Measurements from ENCODE around the gene C5orf24. TPM values are rescaled to one million over a fixed set of nuclear protein-coding genes. Genes with fewer than 3 reads are reported as not detected.
A peak's percentile ranks its signal among the peaks of the same experiment; 100 is the strongest.

Gene C5orf24
- total and polyA plus RNA-seq, 10 of the 15 experiments (the other 5 are each of a cell fraction or from before 2014, with no cell fraction given) = 5.4 to 26.8 (median 15.6) TPM

GRCh38 chr5:134904610-134905245 is 59.0 kb downstream of the C5orf24 start, which contains the start of gene PCBD2 (continued):
- TF ChIP-seq MLLT1 (IDR thresholded peaks at IDR 0.05) = no peak
- TF ChIP-seq SMAD1 (IDR thresholded peaks at IDR 0.05; ENCODE audit: low read depth, partially characterized antibody) = no peak
- TF ChIP-seq IRF3 (IDR thresholded peaks at IDR 0.05) = no peak
- TF ChIP-seq IRF4 (IDR thresholded peaks at IDR 0.05; ENCODE audit: low read depth, low read length) = no peak
- TF ChIP-seq RBBP5 (conservative IDR thresholded peaks at IDR 0.05) = no peak
- TF ChIP-seq RELB (IDR thresholded peaks at IDR 0.05; ENCODE audit: low read depth) = 0 out of 2 replicates have a peak, but pooled peaks have one; percentile 1
- no peak for TF ChIP-seq SIX5 (IDR thresholded peaks at IDR 0.05; ENCODE audit: low read depth, low read length, severe bottlenecking)
- no peak for TF ChIP-seq MXI1 (IDR thresholded peaks at IDR 0.05; ENCODE audit: low read depth, low read length)
- TF ChIP-seq KDM1A (IDR thresholded peaks at IDR 0.05; ENCODE audit: borderline replicate concordance) = no peak
- TF ChIP-seq CHD2 (IDR thresholded peaks at IDR 0.05; ENCODE audit: borderline replicate concordance, low read depth, low read length) = peak; percentile 46; the same call in 1 of the 2 replicates
- peak; percentile 87 for TF ChIP-seq MAX (IDR thresholded peaks at IDR 0.05; ENCODE audit: low read depth, low read length)
- TF ChIP-seq MEF2B (IDR thresholded peaks at IDR 0.05; ENCODE audit: partially characterized antibody, poor library complexity, severe bottlenecking) = no peak
- no peak for TF ChIP-seq RAD51 (IDR thresholded peaks at IDR 0.05)
- peak; percentile 87 for TF ChIP-seq NR2F1 (conservative IDR thresholded peaks at IDR 0.05)
- no peak for TF ChIP-seq FOS (IDR thresholded peaks at IDR 0.05; ENCODE audit: borderline replicate concordance, extremely low read depth, insufficient read length)
- TF ChIP-seq ETV6 (conservative IDR thresholded peaks at IDR 0.05 in 1 of 2, IDR thresholded peaks at IDR 0.05 in 1 of 2; ENCODE audit: borderline replicate concordance in 1 of 2, low read depth in 1 of 2) = no peak; a peak in 1 of 4 replicates
- TF ChIP-seq RFX5 (IDR thresholded peaks at IDR 0.05; ENCODE audit: low read depth, low read length) = peak; percentile 43; the same call in 1 of the 2 replicates
- TF ChIP-seq REST (IDR thresholded peaks at IDR 0.05; ENCODE audit: low read depth, low read length) = no peak
- no peak for TF ChIP-seq ZNF622 (IDR thresholded peaks at IDR 0.05)
- TF ChIP-seq ZNF207 (IDR thresholded peaks at IDR 0.05; ENCODE audit: borderline replicate concordance) = peak; percentile 93
- TF ChIP-seq WRNIP1 (IDR thresholded peaks at IDR 0.05; ENCODE audit: borderline replicate concordance, low read depth, low read length) = no peak
- peak; percentile 40 for TF ChIP-seq MYC (IDR thresholded peaks at IDR 0.05; ENCODE audit: insufficient read depth, insufficient read length, insufficient replicate concordance, low read length, severe bottlenecking)

Measured in GM12878 (cell line).